Endothelial cell of umbilical vein (primary cell): Measurements from ENCODE around the gene SCN9A.

Experiments used
- CTCF ChIP-seq, 2 donors: IDR thresholded peaks; 1 replicate in 1 of 2; 2 replicates in 1 of 2; pipeline ENCODE4 v1.5.1; 2011; ENCODE audit warnings: low read length in 2 of 2, mild to moderate bottlenecking in 2 of 2, moderate library complexity in 2 of 2, control low read depth in 1 of 2, inconsistent platforms in 1 of 2, low read depth in 1 of 2; ENCODE audit not compliant: insufficient read depth in 1 of 2; ENCODE audit errors: extremely low read depth in 1 of 2
- EZH2 ChIP-seq: IDR thresholded peaks from 2 replicates; pipeline ENCODE4 v1.6.1; 2012; ENCODE audit warnings: borderline replicate concordance, low read depth, mild to moderate bottlenecking, moderate library complexity, low read length, inconsistent platforms; ENCODE audit not compliant: severe bottlenecking
- JUN ChIP-seq: IDR thresholded peaks from 2 replicates; pipeline ENCODE4 v1.6.1; 2011; ENCODE audit warnings: borderline replicate concordance, low read depth; ENCODE audit not compliant: insufficient read length, insufficient read depth
- MAX ChIP-seq: IDR thresholded peaks from 2 replicates; pipeline ENCODE4 v1.6.1; 2011; ENCODE audit not compliant: insufficient read depth, insufficient read length
- MYC ChIP-seq: IDR thresholded peaks from one replicate; pipeline ENCODE4 v1.6.1; 2011; ENCODE audit warnings: mild to moderate bottlenecking, low read depth, low read length
- POLR2A ChIP-seq: IDR thresholded peaks from 2 replicates; pipeline ENCODE4 v1.6.1; 2012; ENCODE audit warnings: low read depth, mild to moderate bottlenecking, control low read depth, low read length
- POLR2AphosphoS5 ChIP-seq: IDR thresholded peaks from 2 replicates; pipeline ENCODE4 v1.6.1; 2012; ENCODE audit warnings: low read depth, mild to moderate bottlenecking, control low read depth, low read length, moderate library complexity; ENCODE audit not compliant: insufficient read depth

- no peak for TF ChIP-seq JUN
- no peak for TF ChIP-seq CTCF (IDR thresholded peaks at IDR 0.05; ENCODE audit: extremely low read depth in 1 of 2, insufficient read depth in 1 of 2, low read depth in 1 of 2, low read length in 2 of 2)
- TF ChIP-seq POLR2A, result no peak
- TF ChIP-seq EZH2, result no peak
- TF ChIP-seq MAX, result no peak
- no peak for TF ChIP-seq POLR2AphosphoS5
- TF ChIP-seq MYC, result no peak
Measured at GRCh38 chr2:166376488-166376828, 714 bp upstream of the SCN9A start.
